Lower lobe of right lung (tissue), 2 donors: ENCODE measurements around the gene INTS1. TPM values are rescaled to one million over a fixed set of nuclear protein-coding genes. Genes with fewer than 3 reads are reported as not detected.

ENCODE experiments used
- ATAC-seq, 2 donors: fragments of 200-7000 bp; cut with Tn5 transposase; one replicate each; pipeline ENCODE4 v1.9.1; 2020 to 2022; ENCODE audit warnings: mild to moderate bottlenecking in 2 of 2, moderate library complexity in 2 of 2
- DNase-seq: peaks from one replicate; pipeline ENCODE4 v3.0.0-alpha.2; 2020
- H3K27ac ChIP-seq: fragments of 200-600 bp; one replicate; pipeline ENCODE4 v1.8.0; 2022
- H3K27me3 ChIP-seq: fragments of 200-600 bp; one replicate; pipeline ENCODE4 v1.8.0; 2022; ENCODE audit warnings: low read depth
- H3K36me3 ChIP-seq: fragments of 200-600 bp; one replicate; pipeline ENCODE4 v1.8.0; 2022; ENCODE audit warnings: mild to moderate bottlenecking
- H3K4me1 ChIP-seq: fragments of 200-600 bp; one replicate; pipeline ENCODE4 v1.8.0; 2022
- H3K4me3 ChIP-seq: fragments of 200-600 bp; one replicate; pipeline ENCODE4 v1.8.0; 2022; ENCODE audit warnings: mild to moderate bottlenecking
- H3K9me3 ChIP-seq: fragments of 200-600 bp; one replicate; pipeline ENCODE4 v1.8.0; 2022
- CTCF ChIP-seq: fragments of 200-600 bp; IDR thresholded peaks from one replicate; pipeline ENCODE4 v1.8.0; 2022; ENCODE audit warnings: antibody characterized with exemption, mild to moderate bottlenecking
- intact Hi-C: fragments of 100-400 bp; cut with DNase I; formaldehyde crosslinking; loops from one replicate; pipeline ENCODE4 v1.11.0; 2022
- total RNA-seq: library from RNA; stranded (reverse); fragmentation: NEBNext Ultra II Directional; extraction: Animal tissue kit (Norgen Biotek cat#: 25700); gene quantifications from one replicate; pipeline ENCODE4 v1.2.1, GENCODE V29; 2021
- donor health status: DM: no; HTN: yes; CAD: no; lungs with severe emphysema.

The INTS1 gene
- total RNA-seq, 1 donor from 2014 or later, result 50.8 TPM

- peaks cover 4% of the 10 kb centered on the region for H3K27me3 ChIP-seq
- H3K27ac ChIP-seq, result peak overlapping the region; percentile 81
- H3K4me1 ChIP-seq, result peaks cover 21% of the 10 kb centered on the region
- no peak for DNase-seq
- H3K4me3 ChIP-seq, result peak overlapping the region; percentile 20
- no peak for TF ChIP-seq CTCF
- H3K9me3 ChIP-seq, result no peaks in the 10 kb centered on the region
- H3K36me3 ChIP-seq, result no peaks in the 10 kb centered on the region
- ATAC-seq, result peak; percentile 4 to 20
- intact Hi-C loops, result no loop called here
These were observed 9.5 kb upstream of the INTS1 start for GRCh38 chr7:1513657-1514095.

- Histone ChIP-seq H3K4me3 (peak overlapping the region; percentile 20), H3K4me1 (peaks cover 21% of the 10 kb centered on the region), H3K9me3 (no peaks in the 10 kb centered on the region), H3K36me3 (no peaks in the 10 kb centered on the region), H3K27ac (peak overlapping the region; percentile 81), H3K27me3 (peaks cover 4% of the 10 kb centered on the region)
- DNase-seq (peak; percentile 81), ATAC-seq (peak; percentile 75 to 89)
- intact Hi-C loops, result no loop called here
- TF ChIP-seq CTCF, result no peak
These were observed 8.8 kb upstream of the INTS1 start for GRCh38 chr7:1512781-1513656.

GRCh38 chr7:1511444-1512422 lies 7.5 kb upstream of the INTS1 start:
- intact Hi-C loops, result no loop called here
- TF ChIP-seq CTCF, result no peak
- Histone ChIP-seq H3K9me3 (no peaks in the 10 kb centered on the region), H3K4me1 (peaks cover 23% of the 10 kb centered on the region), H3K36me3 (no peaks in the 10 kb centered on the region), H3K27me3 (peaks cover 4% of the 10 kb centered on the region), H3K4me3 (no peak overlapping the region), H3K27ac (no peak overlapping the region)
- ATAC-seq, result no peak
- DNase-seq, result no peak

- intact Hi-C loops, result no loop called here
- no peaks in the 10 kb centered on the region for H3K36me3 ChIP-seq
- no peak for TF ChIP-seq CTCF
- H3K27me3 ChIP-seq, result peaks cover 4% of the 10 kb centered on the region
- H3K4me3 ChIP-seq, result no peak overlapping the region
- H3K27ac ChIP-seq, result no peak overlapping the region
- ATAC-seq, result no peak
- H3K4me1 ChIP-seq, result peaks cover 24% of the 10 kb centered on the region
- no peak for DNase-seq
- no peaks in the 10 kb centered on the region for H3K9me3 ChIP-seq
These were observed 6.6 kb upstream of the INTS1 start for GRCh38 chr7:1510780-1511154.

GRCh38 chr7:1509226-1509625 lies 5.0 kb upstream of the INTS1 start:
- intact Hi-C loops, result no loop called here

More at GRCh38 chr7:1509226-1509625, 5.0 kb upstream of the INTS1 start:
- Histone ChIP-seq H3K9me3 (no peaks in the 10 kb centered on the region), H3K27me3 (peaks cover 4% of the 10 kb centered on the region), H3K27ac (no peak overlapping the region), H3K36me3 (no peaks in the 10 kb centered on the region), H3K4me1 (peaks cover 25% of the 10 kb centered on the region), H3K4me3 (no peak overlapping the region)
- DNase-seq (no peak), ATAC-seq (no peak)
- no peak for TF ChIP-seq CTCF
